T-cell (primary cell): Measurements from ENCODE around the gene MMS19. TPM values are rescaled to one million over a fixed set of nuclear protein-coding genes. Genes with fewer than 3 reads are reported as not detected.
"Not testable (repeated sequence)": the region's sequence is repeated elsewhere in the genome, so short reads cannot be mapped to it uniquely, and the experiment has no call there.

Experiments used
- ATAC-seq, 4 experiments: fragments of 200-7000 bp in 3 of 4; fragments of 150-1000 bp in 1 of 4; cut with Tn5 transposase; replicated peaks in 1 of 4; 1 replicate in 3 of 4; 2 replicates in 1 of 4; pipeline ENCODE4 v1.10.0; 2021; ENCODE audit warnings: moderate library complexity in 3 of 4, mild to moderate bottlenecking in 2 of 4, moderate number of reproducible peaks in 1 of 4
- CTCF ChIA-PET, 2 donors: fragments of 300-600 bp; sonication (Branson Sonifier 250); formaldehyde crosslinking; loops; one replicate each; lab custom pipeline; 2022; ENCODE audit warnings: antibody characterized with exemption in 2 of 2; lab: Charles Lee
- POLR2A ChIA-PET, 2 donors: fragments of 300-600 bp; sonication (Branson Sonifier 250); formaldehyde crosslinking; loops; one replicate each; lab custom pipeline; 2022; ENCODE audit warnings: antibody characterized with exemption in 2 of 2; lab: Charles Lee
- DNase-seq, 35 experiments: peaks; one replicate each; pipeline versions ENCODE4 v3.0.0 to v3.0.0-alpha.2; 2013 to 2023
- H3K27ac ChIP-seq: one replicate; pipeline ENCODE4 v1.5.1; 2013; ENCODE audit warnings: low read length
- H3K27me3 ChIP-seq, 2 experiments: replicated peaks in 1 of 2; 1 replicate in 1 of 2; 2 replicates in 1 of 2; pipeline versions ENCODE4 v1.6.1 to v1.7.0; 2013; ENCODE audit warnings: low read length in 1 of 2, mixed read lengths in 1 of 2; ENCODE audit not compliant: control insufficient read depth in 2 of 2, insufficient read depth in 2 of 2; ENCODE audit errors: extremely low read depth in 1 of 2
- H3K36me3 ChIP-seq, 2 donors: 1 replicate in 1 of 2; 2 replicates in 1 of 2; pipeline versions ENCODE4 v1.6.1 to v1.7.0; 2013; ENCODE audit warnings: low read length in 1 of 2; ENCODE audit not compliant: control insufficient read depth in 2 of 2, insufficient read depth in 1 of 2; ENCODE audit errors: extremely low read depth in 1 of 2
- H3K4me1 ChIP-seq, 2 experiments: 1 replicate in 1 of 2; 2 replicates in 1 of 2; pipeline versions ENCODE4 v1.6.1 to v1.7.0; 2013; ENCODE audit warnings: low read length in 2 of 2, mixed read lengths in 1 of 2; ENCODE audit not compliant: insufficient read depth in 2 of 2, control insufficient read depth in 1 of 2; ENCODE audit errors: extremely low read depth in 1 of 2
- H3K4me3 ChIP-seq, 2 donors: 1 replicate in 1 of 2; 2 replicates in 1 of 2; pipeline versions ENCODE4 v1.5.1 to v1.7.0; 2013; ENCODE audit warnings: mild to moderate bottlenecking in 2 of 2, low read length in 1 of 2, moderate library complexity in 1 of 2; ENCODE audit not compliant: control insufficient read depth in 1 of 2; ENCODE audit errors: extremely low read depth in 1 of 2
- H3K9me3 ChIP-seq: 2 replicates; pipeline ENCODE4 v1.7.0; 2013
- H3K27ac Mint-ChIP-seq, 2 donors: one replicate each; pipeline ENCODE4 v1.8.0; 2020 to 2021; ENCODE audit warnings: mild to moderate bottlenecking in 2 of 2, mixed read lengths in 2 of 2
- H3K27me3 Mint-ChIP-seq, 2 donors: one replicate each; pipeline ENCODE4 v1.8.0; 2021 to 2022; ENCODE audit warnings: mixed read lengths in 2 of 2
- H3K36me3 Mint-ChIP-seq: one replicate; pipeline ENCODE4 v1.8.0; 2021; ENCODE audit warnings: mixed read lengths
- H3K4me1 Mint-ChIP-seq, 3 donors: one replicate each; pipeline ENCODE4 v1.8.0; 2020 to 2022; ENCODE audit warnings: mixed read lengths in 3 of 3, mild to moderate bottlenecking in 1 of 3
- H3K4me3 Mint-ChIP-seq, 3 donors: one replicate each; pipeline ENCODE4 v1.8.0; 2020 to 2022; ENCODE audit warnings: mild to moderate bottlenecking in 3 of 3, mixed read lengths in 3 of 3, moderate library complexity in 3 of 3
- H3K9me3 Mint-ChIP-seq, 3 donors: one replicate each; pipeline ENCODE4 v1.8.0; 2020 to 2022; ENCODE audit warnings: mixed read lengths in 3 of 3
- WGBS: methylation state at CpG from one replicate; pipeline ENCODE4 v1.1.5; 2013; ENCODE audit warnings: missing lambda C conversion rate; ENCODE audit not compliant: insufficient coverage; 5-methylcytosine and 5-hydroxymethylcytosine counted together
- total RNA-seq, 35 experiments: library from RNA in 6 of 35; stranded (reverse) in 6 of 35; fragments of 120-200 nt in 1 of 35; gene quantifications; one replicate each; pipeline versions ENCODE4 v1.2.1 to v1.2.4 and lab custom pipeline; 2013 to 2026

MMS19 gene
- total RNA-seq, 5 donors from 2014 or later (not counting 1 experiment from before 2014, with no cell fraction given): 73.8 to 106 (median 93.7) TPM

- ChIA-PET POLR2A (no interaction called here), CTCF (no interaction called here)
- peaks cover 0 to 3% (median 0%) of the 10 kb centered on the region in 3 donors for H3K9me3 Mint-ChIP-seq
- ATAC-seq (no peak), DNase-seq (no peak)
- no peaks in the 10 kb centered on the region for H3K4me1 ChIP-seq
- WGBS: 82% methylated on average over 6 of the region's 9 CpGs
- H3K36me3 ChIP-seq: peaks cover 11 to 79% of the 10 kb centered on the region in 2 donors
- H3K27ac Mint-ChIP-seq: no peak overlapping the region
- H3K4me3 ChIP-seq: no peak overlapping the region
- H3K27ac ChIP-seq: no peak overlapping the region
- no peak overlapping the region for H3K4me3 Mint-ChIP-seq
- H3K4me1 Mint-ChIP-seq: no peaks in the 10 kb centered on the region
- no peaks in the 10 kb centered on the region for H3K27me3 Mint-ChIP-seq
- H3K27me3 ChIP-seq: no peaks in the 10 kb centered on the region
- peaks cover 51% of the 10 kb centered on the region for H3K36me3 Mint-ChIP-seq
- no peaks in the 10 kb centered on the region for H3K9me3 ChIP-seq
Observed at GRCh38 chr10:97479939-97480338, 18.3 kb downstream of the MMS19 start.

- H3K4me3 ChIP-seq, DNase-seq, H3K9me3 Mint-ChIP-seq, H3K27me3 Mint-ChIP-seq, H3K27me3 ChIP-seq, H3K9me3 ChIP-seq, ATAC-seq, POLR2A ChIA-PET, H3K4me3 Mint-ChIP-seq, CTCF ChIA-PET, H3K4me1 Mint-ChIP-seq, H3K27ac ChIP-seq, H3K4me1 ChIP-seq, H3K27ac Mint-ChIP-seq: not testable (repeated sequence)
- no CpG with 5 or more reads among the region's 4 CpGs for WGBS
- peaks cover 11 to 84% of the 10 kb centered on the region in 2 donors for H3K36me3 ChIP-seq
- peaks cover 54% of the 10 kb centered on the region for H3K36me3 Mint-ChIP-seq
Observed at GRCh38 chr10:97479410-97479809, 18.8 kb downstream of the MMS19 start.

GRCh38 chr10:97475936-97476594, 22.2 kb downstream of the MMS19 start:
- no peaks in the 10 kb centered on the region for H3K27me3 ChIP-seq
- no peak overlapping the region for H3K27ac ChIP-seq
- no CpG with 5 or more reads among the region's 2 CpGs for WGBS
- no peaks in the 10 kb centered on the region for H3K4me1 Mint-ChIP-seq
- peaks cover 59% of the 10 kb centered on the region for H3K36me3 Mint-ChIP-seq
- peaks cover 2 to 87% of the 10 kb centered on the region in 2 donors for H3K36me3 ChIP-seq
- peak overlapping the region in 1 of 2 donors; percentile 13 for H3K27ac Mint-ChIP-seq
- ChIA-PET CTCF (interaction anchor here in 1 of 2 donors (0.6 kb wide), 1 partner anchor 164 kb away, joined by 3 read pairs; the partner anchor contains the start of gene PI4K2A), POLR2A (no interaction called here)
- no peaks in the 10 kb centered on the region for H3K9me3 ChIP-seq
- no peaks in the 10 kb centered on the region for H3K27me3 Mint-ChIP-seq
- DNase-seq (no peak), ATAC-seq (no peak)
- H3K9me3 Mint-ChIP-seq: peaks cover 0 to 4% (median 0%) of the 10 kb centered on the region in 3 donors
- H3K4me3 Mint-ChIP-seq: no peak overlapping the region
- no peak overlapping the region for H3K4me3 ChIP-seq
- no peaks in the 10 kb centered on the region for H3K4me1 ChIP-seq

- Histone ChIP-seq H3K4me3 (no peak overlapping the region), H3K36me3 (peaks cover 2 to 84% of the 10 kb centered on the region in 2 donors), H3K27ac (no peak overlapping the region), H3K27me3 (no peaks in the 10 kb centered on the region), H3K4me1 (no peaks in the 10 kb centered on the region), H3K9me3 (no peaks in the 10 kb centered on the region)
- DNase-seq (no peak), ATAC-seq (no peak)
- no peaks in the 10 kb centered on the region for H3K4me1 Mint-ChIP-seq
- peaks cover 61% of the 10 kb centered on the region for H3K36me3 Mint-ChIP-seq
- no CpG with 5 or more reads among the region's 4 CpGs for WGBS
- ChIA-PET POLR2A (no interaction called here), CTCF (interaction anchor here in 1 of 2 donors (0.6 to 1.5 kb wide), 2 partner anchors 13 to 186 kb away, joined by 4 to 5 read pairs; no protein-coding TSS in a partner anchor)
- peaks cover 0 to 4% (median 0%) of the 10 kb centered on the region in 3 donors for H3K9me3 Mint-ChIP-seq
- no peak overlapping the region for H3K27ac Mint-ChIP-seq
- no peaks in the 10 kb centered on the region for H3K27me3 Mint-ChIP-seq
- H3K4me3 Mint-ChIP-seq: no peak overlapping the region
Observed at GRCh38 chr10:97474918-97475317, 23.3 kb downstream of the MMS19 start.

- ATAC-seq, H3K27me3 ChIP-seq, H3K27ac Mint-ChIP-seq, DNase-seq, H3K9me3 ChIP-seq, H3K4me1 ChIP-seq, H3K27ac ChIP-seq, POLR2A ChIA-PET, H3K4me3 ChIP-seq, H3K4me3 Mint-ChIP-seq, H3K9me3 Mint-ChIP-seq, H3K27me3 Mint-ChIP-seq, H3K4me1 Mint-ChIP-seq: not testable (repeated sequence)
- 98% methylated on average over 8 of the region's 12 CpGs for WGBS
- H3K36me3 ChIP-seq: peaks cover 27 to 78% of the 10 kb centered on the region in 2 donors
- peaks cover 36% of the 10 kb centered on the region for H3K36me3 Mint-ChIP-seq
- CTCF ChIA-PET: interaction anchor here in 1 of 2 donors (0.6 kb wide), 1 partner anchor 11 kb away, joined by 6 read pairs; no protein-coding TSS in a partner anchor
Observed at GRCh38 chr10:97468781-97469180, 29.4 kb downstream of the MMS19 start.

GRCh38 chr10:97468162-97468561, 30.1 kb downstream of the MMS19 start:
- CTCF ChIA-PET: no interaction called here
- WGBS: 66% methylated on average over 2 of the region's 3 CpGs
- no peaks in the 10 kb centered on the region for H3K9me3 ChIP-seq
- H3K36me3 Mint-ChIP-seq: peaks cover 34% of the 10 kb centered on the region
- no peak overlapping the region for H3K4me3 ChIP-seq
- H3K4me1 Mint-ChIP-seq: no peaks in the 10 kb centered on the region
- no peaks in the 10 kb centered on the region for H3K4me1 ChIP-seq
- ATAC-seq (no peak), DNase-seq (no peak)
- POLR2A ChIA-PET: no interaction called here
- peaks cover 27 to 78% of the 10 kb centered on the region in 2 donors for H3K36me3 ChIP-seq
- H3K27me3 ChIP-seq: no peaks in the 10 kb centered on the region
- no peak overlapping the region for H3K27ac ChIP-seq
- H3K9me3 Mint-ChIP-seq: no peaks in the 10 kb centered on the region
- H3K27me3 Mint-ChIP-seq: no peaks in the 10 kb centered on the region
- no peak overlapping the region for H3K4me3 Mint-ChIP-seq
- peak overlapping the region in 1 of 2 donors; percentile 8 for H3K27ac Mint-ChIP-seq
